ENCODE data around the gene MT1B. TPM values are rescaled to one million over a fixed set of nuclear protein-coding genes. Genes with fewer than 3 reads are reported as not detected.

The MT1B gene
- total and polyA plus RNA-seq, 2 of the 13 experiments (the other 11 are each of a cell fraction or from before 2014, with no cell fraction given): 0.89 TPM; not detected in 1

- TF ChIP-seq LCORL (IDR thresholded peaks at IDR 0.05) (no peak), LCORL (CRISPR knock-in tag; IDR thresholded peaks at IDR 0.05) (peak; percentile 15; the same call in 1 of the 2 replicates), ZBTB46 (CRISPR knock-in tag; IDR thresholded peaks at IDR 0.05; ENCODE audit: borderline replicate concordance) (no peak), RAD21 (CRISPR knock-in tag; IDR thresholded peaks at IDR 0.05) (peak; percentile 38; the same call in 1 of the 2 replicates), TRAFD1 (CRISPR knock-in tag; IDR thresholded peaks at IDR 0.05; ENCODE audit: borderline replicate concordance) (no peak), SUZ12 (IDR thresholded peaks at IDR 0.05; ENCODE audit: low read depth, low read length) (no peak), AKNA (CRISPR knock-in tag; IDR thresholded peaks at IDR 0.05; ENCODE audit: borderline replicate concordance) (no peak), ZNF580 (CRISPR knock-in tag; IDR thresholded peaks at IDR 0.05; ENCODE audit: borderline replicate concordance, low read depth) (peak; percentile 64; the same call in 1 of the 2 replicates), DZIP1 (CRISPR knock-in tag; IDR thresholded peaks at IDR 0.05) (no peak), SRY (CRISPR knock-in tag; IDR thresholded peaks at IDR 0.05) (no peak), TFDP2 (CRISPR knock-in tag; IDR thresholded peaks at IDR 0.05) (peak; percentile 40; the same call in 1 of the 2 replicates), CCAR2 (optimal IDR thresholded peaks at IDR 0.05; ENCODE audit: low read depth, low read length) (no peak), JDP2 (CRISPR knock-in tag; IDR thresholded peaks at IDR 0.05; ENCODE audit: borderline replicate concordance) (no peak), ZNF253 (CRISPR knock-in tag; IDR thresholded peaks at IDR 0.05; ENCODE audit: borderline replicate concordance) (no peak), ZNF768 (CRISPR knock-in tag; IDR thresholded peaks at IDR 0.05) (peak; percentile 67; the same call in 1 of the 2 replicates), REPIN1 (CRISPR knock-in tag; IDR thresholded peaks at IDR 0.05; ENCODE audit: borderline replicate concordance, low read depth) (peak; percentile 48; the same call in 1 of the 2 replicates)
These were observed 8.5 kb upstream of the MT1B start (continued) for GRCh38 chr16:56643080-56643778.
